Caki2 (cell line): ENCODE data around the gene MYO1C. TPM values are rescaled to one million over a fixed set of nuclear protein-coding genes. Genes with fewer than 3 reads are reported as not detected.

Experiments used
- DNase-seq: peaks from one replicate; pipeline ENCODE4 v3.0.0-alpha.2; 2015; ENCODE audit warnings: low read depth
- in situ Hi-C: cut with HindIII; loops from 2 replicates; pipeline ENCODE4 v1.10.0; 2016; ENCODE audit warnings: low sequenced_read_pairs, low pct_unique_long_range_greater_than_20kb, mixed read lengths
- total RNA-seq: library from RNA; depleted of rRNA; stranded (reverse); fragments of >200 nt; shearing (Covaris generic); gene quantifications from 2 replicates; pipeline ENCODE4 v1.2.3, GENCODE V29; 2014; ENCODE audit warnings: low replicate concordance

The MYO1C gene
- total RNA-seq, 1 experiment from 2014 or later: 85.8 TPM

GRCh38 chr17:1488826-1489270 is 3.6 kb downstream of the MYO1C start:
- in situ Hi-C loops: no loop called here
- DNase-seq: no peak

GRCh38 chr17:1487939-1488825 is 4.3 kb downstream of the MYO1C start:
- DNase-seq: peak; percentile 92
- in situ Hi-C loops: no loop called here

- in situ Hi-C loops: no loop called here
- DNase-seq: peak; percentile 80
These were observed 5.4 kb downstream of the MYO1C start for GRCh38 chr17:1486802-1487695.

GRCh38 chr17:1485423-1486376 is 6.8 kb downstream of the MYO1C start:
- in situ Hi-C loops: no loop called here
- peak; percentile 50 for DNase-seq

GRCh38 chr17:1484676-1485422 is 7.6 kb downstream of the MYO1C start:
- DNase-seq: peak; percentile 56
- in situ Hi-C loops: no loop called here

GRCh38 chr17:1484060-1484535 is 8.4 kb downstream of the MYO1C start:
- in situ Hi-C loops: no loop called here
- DNase-seq: no peak

- in situ Hi-C loops: no loop called here
- no peak for DNase-seq
These were observed 9.8 kb downstream of the MYO1C start for GRCh38 chr17:1482680-1483079.

GRCh38 chr17:1481736-1482135 is 10.8 kb downstream of the MYO1C start:
- in situ Hi-C loops: no loop called here
- no peak for DNase-seq

- in situ Hi-C loops: no loop called here
- DNase-seq: no peak
These were observed 11.6 kb downstream of the MYO1C start for GRCh38 chr17:1480747-1481465.

- DNase-seq: no peak
- in situ Hi-C loops: no loop called here
These were observed 14.1 kb downstream of the MYO1C start for GRCh38 chr17:1478418-1478817.

GRCh38 chr17:1475321-1475854 is 17.1 kb downstream of the MYO1C start:
- in situ Hi-C loops: no loop called here
- no peak for DNase-seq

GRCh38 chr17:1474402-1475189 is 17.9 kb downstream of the MYO1C start:
- DNase-seq: peak; percentile 55
- in situ Hi-C loops: no loop called here

GRCh38 chr17:1473841-1474240 is 18.6 kb downstream of the MYO1C start:
- in situ Hi-C loops: no loop called here
- DNase-seq: no peak

- in situ Hi-C loops: no loop called here
- no peak for DNase-seq
These were observed 19.3 kb downstream of the MYO1C start for GRCh38 chr17:1473170-1473569.

GRCh38 chr17:1471911-1472821 is 20.3 kb downstream of the MYO1C start:
- no peak for DNase-seq
- in situ Hi-C loops: no loop called here
